Endothelial cell of umbilical vein (primary cell): ENCODE results near the gene SPON2.

ENCODE experiments used
- CTCF ChIP-seq, 2 donors: IDR thresholded peaks; 1 replicate in 1 of 2; 2 replicates in 1 of 2; pipeline ENCODE4 v1.5.1; 2011; ENCODE audit warnings: low read length in 2 of 2, mild to moderate bottlenecking in 2 of 2, moderate library complexity in 2 of 2, control low read depth in 1 of 2, inconsistent platforms in 1 of 2, low read depth in 1 of 2; ENCODE audit not compliant: insufficient read depth in 1 of 2; ENCODE audit errors: extremely low read depth in 1 of 2
- EZH2 ChIP-seq: IDR thresholded peaks from 2 replicates; pipeline ENCODE4 v1.6.1; 2012; ENCODE audit warnings: borderline replicate concordance, low read depth, mild to moderate bottlenecking, moderate library complexity, low read length, inconsistent platforms; ENCODE audit not compliant: severe bottlenecking
- FOS ChIP-seq: IDR thresholded peaks from 2 replicates; pipeline ENCODE4 v1.6.1; 2011; ENCODE audit warnings: mild to moderate bottlenecking, low read length, moderate library complexity, borderline replicate concordance; ENCODE audit not compliant: insufficient read depth
- GATA2 ChIP-seq: IDR thresholded peaks from 2 replicates; pipeline ENCODE4 v1.7.0; 2011; ENCODE audit warnings: low read depth, mild to moderate bottlenecking, moderate library complexity, mixed read lengths, low read length; ENCODE audit not compliant: insufficient read length, insufficient read depth
- JUN ChIP-seq: IDR thresholded peaks from 2 replicates; pipeline ENCODE4 v1.6.1; 2011; ENCODE audit warnings: borderline replicate concordance, low read depth; ENCODE audit not compliant: insufficient read length, insufficient read depth
- MAX ChIP-seq: IDR thresholded peaks from 2 replicates; pipeline ENCODE4 v1.6.1; 2011; ENCODE audit not compliant: insufficient read depth, insufficient read length
- POLR2A ChIP-seq: IDR thresholded peaks from 2 replicates; pipeline ENCODE4 v1.6.1; 2012; ENCODE audit warnings: low read depth, mild to moderate bottlenecking, control low read depth, low read length
- POLR2AphosphoS5 ChIP-seq: IDR thresholded peaks from 2 replicates; pipeline ENCODE4 v1.6.1; 2012; ENCODE audit warnings: low read depth, mild to moderate bottlenecking, control low read depth, low read length, moderate library complexity; ENCODE audit not compliant: insufficient read depth

- TF ChIP-seq POLR2A (no peak), CTCF (IDR thresholded peaks at IDR 0.05; ENCODE audit: extremely low read depth in 1 of 2, insufficient read depth in 1 of 2, low read depth in 1 of 2, low read length in 2 of 2) (no peak), EZH2 (no peak), POLR2AphosphoS5 (no peak), FOS (no peak), GATA2 (no peak), MAX (no peak), JUN (no peak)
These were observed 14.8 kb upstream of the SPON2 start for GRCh38 chr4:1187182-1187581.
